WTC11 (cell line): ENCODE results near the gene ANKRD33B. TPM values are rescaled to one million over a fixed set of nuclear protein-coding genes. Genes with fewer than 3 reads are reported as not detected.

ENCODE experiments used
- ATAC-seq: fragments of 200-7000 bp; cut with Tn5 transposase; 2 replicates; pipeline ENCODE4 v1.10.0; 2021; ENCODE audit warnings: mild to moderate bottlenecking, moderate library complexity
- CTCF ChIA-PET: fragments of 300-600 bp; sonication (Branson Sonifier 250); formaldehyde crosslinking; loops from one replicate; lab custom pipeline; 2021; ENCODE audit warnings: antibody characterized with exemption; lab: Charles Lee
- POLR2A ChIA-PET: fragments of 350-600 bp; sonication (Branson Sonifier 250); formaldehyde crosslinking; loops from one replicate; lab custom pipeline; 2021; ENCODE audit warnings: antibody characterized with exemption; lab: Charles Lee
- DNase-seq: peaks from one replicate; pipeline ENCODE4 v3.0.0; 2021; ENCODE audit warnings: low spot score
- H3K27ac Mint-ChIP-seq: 2 replicates; pipeline ENCODE4 v1.8.0; 2021; ENCODE audit warnings: mixed read lengths
- H3K27me3 Mint-ChIP-seq: 2 replicates; pipeline ENCODE4 v1.8.0; 2021; ENCODE audit warnings: low read depth, mild to moderate bottlenecking, moderate library complexity, mixed read lengths
- H3K36me3 Mint-ChIP-seq: 2 replicates; pipeline ENCODE4 v1.8.0; 2021; ENCODE audit warnings: mixed read lengths
- H3K4me1 Mint-ChIP-seq: 2 replicates; pipeline ENCODE4 v1.8.0; 2022; ENCODE audit warnings: mixed read lengths
- H3K4me3 Mint-ChIP-seq: 2 replicates; pipeline ENCODE4 v1.8.0; 2021; ENCODE audit warnings: mild to moderate bottlenecking, moderate library complexity, mixed read lengths
- H3K9me3 Mint-ChIP-seq: 2 replicates; pipeline ENCODE4 v1.8.0; 2021; ENCODE audit warnings: mixed read lengths
- AFF4 ChIP-seq: sonication (generic); formaldehyde crosslinking; IDR thresholded peaks from 2 replicates; pipeline ENCODE4 v1.8.1; 2023; ENCODE audit warnings: mild to moderate bottlenecking, missing genetic modification reagents, borderline replicate concordance
- AR ChIP-seq: fragments of 250-450 bp; sonication (Bioruptor Pico); IDR thresholded peaks from 2 replicates; pipeline ENCODE4 v1.9.0; 2021; ENCODE audit warnings: mild to moderate bottlenecking
- ATF2 ChIP-seq: sonication (generic); formaldehyde crosslinking; IDR thresholded peaks from 2 replicates; pipeline ENCODE4 v1.8.1; 2022; ENCODE audit warnings: low read depth, missing genetic modification reagents, borderline replicate concordance
- E2F4 ChIP-seq: sonication (generic); formaldehyde crosslinking; IDR thresholded peaks from 2 replicates; pipeline ENCODE4 v1.8.1; 2022; ENCODE audit warnings: low read depth, mild to moderate bottlenecking, moderate library complexity, missing genetic modification reagents, borderline replicate concordance
- EMX1 ChIP-seq: fragments of 250-450 bp; sonication (Bioruptor Pico); IDR thresholded peaks from 2 replicates; pipeline ENCODE4 v1.8.0; 2021; ENCODE audit warnings: mild to moderate bottlenecking
- MXD4 ChIP-seq: fragments of 250-450 bp; sonication (Bioruptor Pico); IDR thresholded peaks from 2 replicates; pipeline ENCODE4 v1.8.0; 2021; ENCODE audit warnings: mild to moderate bottlenecking, moderate library complexity, borderline replicate concordance
- NR3C1 ChIP-seq: sonication (generic); formaldehyde crosslinking; conservative IDR thresholded peaks from 2 replicates; pipeline ENCODE4 v1.8.1; 2023; ENCODE audit warnings: low read depth, mild to moderate bottlenecking, missing genetic modification reagents
- SMAD4 ChIP-seq: sonication (generic); formaldehyde crosslinking; IDR thresholded peaks from 2 replicates; pipeline ENCODE4 v1.8.0; 2022; ENCODE audit warnings: mild to moderate bottlenecking, missing genetic modification reagents
- SP1 ChIP-seq: sonication (generic); formaldehyde crosslinking; conservative IDR thresholded peaks from 2 replicates; pipeline ENCODE4 v1.8.1; 2022; ENCODE audit warnings: missing genetic modification reagents
- USF2 ChIP-seq: sonication (generic); formaldehyde crosslinking; IDR thresholded peaks from 2 replicates; pipeline ENCODE4 v1.8.1; 2023; ENCODE audit warnings: mild to moderate bottlenecking, missing genetic modification reagents, moderate library complexity
- ZBTB21 ChIP-seq: sonication (generic); formaldehyde crosslinking; IDR thresholded peaks from 2 replicates; pipeline ENCODE4 v1.8.1; 2023; ENCODE audit warnings: mild to moderate bottlenecking, missing genetic modification reagents, borderline replicate concordance
- ZNF138 ChIP-seq: sonication (generic); formaldehyde crosslinking; conservative IDR thresholded peaks from 2 replicates; pipeline ENCODE4 v1.8.1; 2022; ENCODE audit warnings: mild to moderate bottlenecking, moderate library complexity, missing genetic modification reagents
- ZNF317 ChIP-seq: sonication (generic); formaldehyde crosslinking; IDR thresholded peaks from 2 replicates; pipeline ENCODE4 v1.8.1; 2023; ENCODE audit warnings: low read depth, mild to moderate bottlenecking, moderate library complexity, missing genetic modification reagents, borderline replicate concordance
- ZNF532 ChIP-seq: fragments of 250-450 bp; sonication (Bioruptor Pico); IDR thresholded peaks from 2 replicates; pipeline ENCODE4 v1.9.0; 2021; ENCODE audit warnings: mild to moderate bottlenecking, borderline replicate concordance
- ZSCAN18 ChIP-seq: fragments of 250-450 bp; sonication (Bioruptor Pico); IDR thresholded peaks from 2 replicates; pipeline ENCODE4 v2.1.2; 2022; ENCODE audit warnings: mild to moderate bottlenecking, moderate library complexity
- total RNA-seq: library from RNA; stranded (reverse); gene quantifications from 3 replicates; pipeline ENCODE4 v1.2.3, GENCODE V29; 2021

The ANKRD33B gene
- total RNA-seq, 1 experiment from 2014 or later = 9.2 TPM

GRCh38 chr5:10596886-10597451 lies 33.1 kb downstream of the ANKRD33B start:
- peaks cover 14% of the 10 kb centered on the region for H3K4me1 Mint-ChIP-seq
- no peak overlapping the region for H3K27ac Mint-ChIP-seq
- ChIA-PET CTCF (no interaction called here), POLR2A (no interaction called here)
- H3K36me3 Mint-ChIP-seq = no peaks in the 10 kb centered on the region
- DNase-seq (no peak), ATAC-seq (no peak)
- TF ChIP-seq ZBTB21 (CRISPR knock-in tag) (no peak), ZNF532 (CRISPR knock-in tag) (no peak), AR (CRISPR knock-in tag) (no peak), SP1 (no peak), EMX1 (CRISPR knock-in tag) (no peak), ATF2 (CRISPR knock-in tag) (no peak), ZNF317 (CRISPR knock-in tag) (no peak), USF2 (no peak), SMAD4 (CRISPR knock-in tag) (no peak), MXD4 (CRISPR knock-in tag) (no peak), NR3C1 (CRISPR knock-in tag) (no peak)
- H3K9me3 Mint-ChIP-seq = peaks cover 15% of the 10 kb centered on the region
- H3K27me3 Mint-ChIP-seq = no peaks in the 10 kb centered on the region; the same call in 1 of the 2 replicates
- no peak overlapping the region for H3K4me3 Mint-ChIP-seq

- CTCF ChIA-PET = no interaction called here
- Mint-ChIP-seq H3K36me3 (no peaks in the 10 kb centered on the region), H3K9me3 (peaks cover 15% of the 10 kb centered on the region), H3K4me3 (no peak overlapping the region), H3K27ac (no peak overlapping the region), H3K27me3 (no peaks in the 10 kb centered on the region; the same call in 1 of the 2 replicates), H3K4me1 (peaks cover 11% of the 10 kb centered on the region)
- DNase-seq (no peak), ATAC-seq (no peak)
- POLR2A ChIA-PET = no interaction called here
- no peak for TF ChIP-seq ZSCAN18 (CRISPR knock-in tag)
- TF ChIP-seq ZNF138 = no peak
- TF ChIP-seq E2F4 (CRISPR knock-in tag) = no peak
- TF ChIP-seq AFF4 (CRISPR knock-in tag) = no peak
These were observed 35.2 kb downstream of the ANKRD33B start for GRCh38 chr5:10599113-10599512.
